Vagina (tissue), 2 donors: ENCODE results near the gene CST9.

Source experiments
- POLR2A ChIP-seq, 2 donors: fragments of 450-650 bp; IDR thresholded peaks; one replicate each; pipeline ENCODE4 v1.6.1; 2017; ENCODE audit warnings: antibody characterized with exemption in 2 of 2, mild to moderate bottlenecking in 2 of 2, moderate library complexity in 2 of 2
- POLR2AphosphoS5 ChIP-seq, 2 donors: sonication (generic); formaldehyde crosslinking; IDR thresholded peaks; one replicate each; pipeline ENCODE4 v1.9.0; 2017; ENCODE audit warnings: antibody characterized with exemption in 2 of 2, mild to moderate bottlenecking in 2 of 2, low read depth in 1 of 2; ENCODE audit not compliant: insufficient read depth in 1 of 2
- TF ChIP-seq, protein P1 (sequence below), 3 experiments: fragments of 450-650 bp in 2 of 3; fragments of 200-600 bp in 1 of 3; sonication (generic) in 1 of 3; IDR thresholded peaks; one replicate each; pipeline ENCODE4 v1.5.1; 2017 to 2019; ENCODE audit warnings: antibody characterized with exemption in 3 of 3, mild to moderate bottlenecking in 2 of 3, moderate library complexity in 2 of 3

DNA sequence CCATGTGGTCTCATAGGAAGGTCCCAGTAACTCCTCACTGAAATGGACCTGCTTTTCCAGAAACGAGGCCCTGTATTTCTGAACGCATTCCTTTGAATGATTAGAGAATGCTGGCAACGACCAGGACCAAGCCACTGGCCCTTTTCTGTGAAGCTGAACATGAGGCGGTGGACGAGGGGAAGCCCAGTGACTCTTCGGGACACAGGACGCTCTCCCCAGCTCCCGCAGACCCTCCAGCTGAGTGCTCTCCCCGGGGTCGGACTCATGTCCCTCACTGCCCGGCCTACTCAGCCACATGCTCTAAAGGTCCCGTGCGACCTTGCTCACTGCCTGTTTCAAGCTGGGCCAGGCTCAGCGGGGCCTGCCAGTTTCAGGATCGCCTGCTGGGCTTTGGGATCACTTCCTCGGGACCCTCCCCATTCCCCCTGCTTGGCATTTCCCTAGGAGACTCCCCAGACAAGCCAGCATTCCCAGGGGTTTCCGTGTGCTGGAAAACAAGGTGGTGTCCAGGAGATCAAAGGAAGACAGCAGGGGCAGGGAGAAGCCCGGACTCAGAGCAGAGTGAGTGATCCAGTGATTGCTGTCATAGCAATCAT is 2.6 kb upstream of the CST9 start:
- no peak for TF ChIP-seq POLR2A (IDR thresholded peaks at IDR 0.05)
- TF ChIP-seq, protein P1, sequence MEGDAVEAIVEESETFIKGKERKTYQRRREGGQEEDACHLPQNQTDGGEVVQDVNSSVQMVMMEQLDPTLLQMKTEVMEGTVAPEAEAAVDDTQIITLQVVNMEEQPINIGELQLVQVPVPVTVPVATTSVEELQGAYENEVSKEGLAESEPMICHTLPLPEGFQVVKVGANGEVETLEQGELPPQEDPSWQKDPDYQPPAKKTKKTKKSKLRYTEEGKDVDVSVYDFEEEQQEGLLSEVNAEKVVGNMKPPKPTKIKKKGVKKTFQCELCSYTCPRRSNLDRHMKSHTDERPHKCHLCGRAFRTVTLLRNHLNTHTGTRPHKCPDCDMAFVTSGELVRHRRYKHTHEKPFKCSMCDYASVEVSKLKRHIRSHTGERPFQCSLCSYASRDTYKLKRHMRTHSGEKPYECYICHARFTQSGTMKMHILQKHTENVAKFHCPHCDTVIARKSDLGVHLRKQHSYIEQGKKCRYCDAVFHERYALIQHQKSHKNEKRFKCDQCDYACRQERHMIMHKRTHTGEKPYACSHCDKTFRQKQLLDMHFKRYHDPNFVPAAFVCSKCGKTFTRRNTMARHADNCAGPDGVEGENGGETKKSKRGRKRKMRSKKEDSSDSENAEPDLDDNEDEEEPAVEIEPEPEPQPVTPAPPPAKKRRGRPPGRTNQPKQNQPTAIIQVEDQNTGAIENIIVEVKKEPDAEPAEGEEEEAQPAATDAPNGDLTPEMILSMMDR (IDR thresholded peaks at IDR 0.05) = no peak
- TF ChIP-seq POLR2AphosphoS5 (IDR thresholded peaks at IDR 0.05; ENCODE audit: insufficient read depth in 1 of 2, low read depth in 1 of 2) = no peak
